SU-DHL-6 (cell line): ENCODE data around the gene GABBR1.

Source experiments
- H2AFZ ChIP-seq: fragments of 200-600 bp; sonication (generic); 2 replicates; pipeline ENCODE4 v1.6.1; 2014; ENCODE audit warnings: low read depth, mild to moderate bottlenecking, moderate library complexity, mixed read lengths, antibody characterized with exemption, low read length; ENCODE audit not compliant: severe bottlenecking
- H3F3A ChIP-seq: fragments of 200-600 bp; shearing (Covaris generic); 2 replicates; pipeline ENCODE4 v1.6.0; 2016; ENCODE audit warnings: antibody characterized with exemption, mild to moderate bottlenecking; ENCODE audit not compliant: insufficient read depth
- H3K27ac ChIP-seq: fragments of 200-600 bp; sonication (generic); 2 replicates; pipeline ENCODE4 v1.5.1; 2016; ENCODE audit warnings: low read depth, mild to moderate bottlenecking, low read length, moderate library complexity, mixed read lengths
- H3K27me3 ChIP-seq: fragments of 200-600 bp; sonication (generic), shearing (Covaris generic); 2 replicates; pipeline ENCODE4 v1.6.0; 2014; ENCODE audit warnings: mild to moderate bottlenecking, low read length
- H3K36me3 ChIP-seq: fragments of 200-600 bp; sonication (generic); 2 replicates; pipeline ENCODE4 v1.6.1; 2014; ENCODE audit warnings: mild to moderate bottlenecking, low read length, mixed read lengths
- H3K4me2 ChIP-seq: fragments of 300-600, 200-600 bp; shearing (Covaris generic), sonication (generic); 2 replicates; pipeline ENCODE4 v1.6.0; 2014; ENCODE audit warnings: low read length, low read depth, mild to moderate bottlenecking; ENCODE audit not compliant: poor library complexity, severe bottlenecking
- H3K4me3 ChIP-seq: fragments of 200-600 bp; sonication (generic); 2 replicates; pipeline ENCODE4 v1.5.1; 2014; ENCODE audit warnings: antibody characterized with exemption, low read length, mild to moderate bottlenecking, mixed read lengths; ENCODE audit not compliant: insufficient read depth, poor library complexity, severe bottlenecking
- H3K79me2 ChIP-seq: fragments of 200-600 bp; sonication (generic); 2 replicates; pipeline ENCODE4 v1.6.1; 2014; ENCODE audit warnings: mild to moderate bottlenecking, low read length, moderate library complexity; ENCODE audit not compliant: insufficient read depth
- H3K9ac ChIP-seq: fragments of 200-600 bp; sonication (generic); 2 replicates; pipeline ENCODE4 v1.7.0; 2014; ENCODE audit warnings: mild to moderate bottlenecking, low read length
- H3K9me2 ChIP-seq: fragments of 200-600 bp; sonication (generic); replicated peaks from 2 replicates; pipeline ENCODE4 v1.6.1; 2014; ENCODE audit warnings: low read length; ENCODE audit not compliant: insufficient read depth
- H3K9me3 ChIP-seq: fragments of 200-600 bp; sonication (generic); 2 replicates; pipeline ENCODE4 v1.6.1; 2014; ENCODE audit warnings: low read length, mixed read lengths; ENCODE audit not compliant: insufficient read depth
- H4K20me1 ChIP-seq: fragments of 200-600 bp; sonication (generic); 2 replicates; pipeline ENCODE4 v1.6.1; 2014; ENCODE audit warnings: low read depth, mild to moderate bottlenecking, antibody characterized with exemption, low read length, moderate library complexity, mixed read lengths
- CTCF ChIP-seq: fragments of 200-600 bp; sonication (generic); IDR thresholded peaks from one replicate; pipeline ENCODE4 v1.5.1; 2017; ENCODE audit warnings: antibody characterized with exemption, mild to moderate bottlenecking, low read length, moderate library complexity; ENCODE audit not compliant: insufficient read depth, poor library complexity, severe bottlenecking
- EZH2phosphoT487 ChIP-seq: fragments of 200-600 bp; sonication (generic), shearing (Covaris generic); conservative IDR thresholded peaks from 2 replicates; pipeline ENCODE4 v1.6.1; 2018; ENCODE audit warnings: mild to moderate bottlenecking, antibody characterized with exemption, low read length, moderate library complexity, mixed read lengths

Gene GABBR1

GRCh38 chr6:29510746-29511300, 122.2 kb downstream of the GABBR1 start:
- TF ChIP-seq EZH2phosphoT487 (no peak), CTCF (no peak)
- H3K4me2 ChIP-seq, result no peak overlapping the region
- H3K9ac ChIP-seq, result no peak overlapping the region
- no peaks in the 10 kb centered on the region for H3K9me2 ChIP-seq
- H2AFZ ChIP-seq, result no peak overlapping the region
- H3K9me3 ChIP-seq, result no peaks in the 10 kb centered on the region
- no peak overlapping the region for H3K4me3 ChIP-seq
- no peak overlapping the region for H3K27ac ChIP-seq
- no peaks in the 10 kb centered on the region for H4K20me1 ChIP-seq
- H3K27me3 ChIP-seq, result no peaks in the 10 kb centered on the region
- no peaks in the 10 kb centered on the region for H3F3A ChIP-seq
- H3K79me2 ChIP-seq, result no peaks in the 10 kb centered on the region
- no peaks in the 10 kb centered on the region for H3K36me3 ChIP-seq

DNA sequence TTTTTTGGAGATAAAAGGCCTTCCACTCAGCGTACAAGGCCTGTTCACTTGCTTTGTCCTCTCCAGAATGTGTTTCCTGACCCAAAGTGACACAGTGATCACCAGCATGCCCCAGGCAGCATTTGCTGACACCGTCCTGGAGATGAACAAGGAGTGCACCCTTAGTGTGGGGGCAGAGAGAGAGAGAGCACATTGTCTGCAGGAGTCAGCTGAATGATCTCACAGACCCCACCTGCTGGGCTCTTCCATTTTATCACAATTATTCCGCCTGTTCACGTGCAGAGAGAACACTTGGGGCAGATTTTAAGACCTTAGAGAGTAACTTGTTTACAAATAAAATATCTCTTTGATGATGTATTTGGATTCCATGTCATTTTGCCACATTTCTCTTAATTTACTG, 122.8 kb downstream of the GABBR1 start:
- H3K36me3 ChIP-seq, result no peaks in the 10 kb centered on the region
- no peaks in the 10 kb centered on the region for H3K79me2 ChIP-seq
- H3K9me3 ChIP-seq, result no peaks in the 10 kb centered on the region
- H3K9me2 ChIP-seq, result no peaks in the 10 kb centered on the region
- no peak overlapping the region for H2AFZ ChIP-seq
- H3K9ac ChIP-seq, result no peak overlapping the region
- H3K27ac ChIP-seq, result no peak overlapping the region
- H3K4me2 ChIP-seq, result no peak overlapping the region
- H3K27me3 ChIP-seq, result no peaks in the 10 kb centered on the region
- H4K20me1 ChIP-seq, result no peaks in the 10 kb centered on the region
- no peaks in the 10 kb centered on the region for H3F3A ChIP-seq
- H3K4me3 ChIP-seq, result no peak overlapping the region
- TF ChIP-seq EZH2phosphoT487, result no peak
- TF ChIP-seq CTCF, result no peak
